Gastrocnemius medialis (tissue), 4 donors: ENCODE measurements around the gene TMOD4.

Experiments
- POLR2A ChIP-seq, 2 donors: fragments of 450-650 bp; IDR thresholded peaks; one replicate each; pipeline ENCODE4 v1.6.1; 2017; ENCODE audit warnings: antibody characterized with exemption in 2 of 2, mild to moderate bottlenecking in 2 of 2, moderate library complexity in 2 of 2
- TF ChIP-seq, protein P1 (sequence below), 5 experiments: fragments of 450-650 bp in 3 of 5; fragments of 200-600 bp in 2 of 5; sonication (generic) in 2 of 5; IDR thresholded peaks in 4 of 5; conservative IDR thresholded peaks in 1 of 5; 1 replicate in 4 of 5; 2 replicates in 1 of 5; pipeline ENCODE4 v1.5.1; 2016 to 2019; ENCODE audit warnings: antibody characterized with exemption in 5 of 5, mild to moderate bottlenecking in 3 of 5, moderate library complexity in 3 of 5

- TF ChIP-seq, protein P1, sequence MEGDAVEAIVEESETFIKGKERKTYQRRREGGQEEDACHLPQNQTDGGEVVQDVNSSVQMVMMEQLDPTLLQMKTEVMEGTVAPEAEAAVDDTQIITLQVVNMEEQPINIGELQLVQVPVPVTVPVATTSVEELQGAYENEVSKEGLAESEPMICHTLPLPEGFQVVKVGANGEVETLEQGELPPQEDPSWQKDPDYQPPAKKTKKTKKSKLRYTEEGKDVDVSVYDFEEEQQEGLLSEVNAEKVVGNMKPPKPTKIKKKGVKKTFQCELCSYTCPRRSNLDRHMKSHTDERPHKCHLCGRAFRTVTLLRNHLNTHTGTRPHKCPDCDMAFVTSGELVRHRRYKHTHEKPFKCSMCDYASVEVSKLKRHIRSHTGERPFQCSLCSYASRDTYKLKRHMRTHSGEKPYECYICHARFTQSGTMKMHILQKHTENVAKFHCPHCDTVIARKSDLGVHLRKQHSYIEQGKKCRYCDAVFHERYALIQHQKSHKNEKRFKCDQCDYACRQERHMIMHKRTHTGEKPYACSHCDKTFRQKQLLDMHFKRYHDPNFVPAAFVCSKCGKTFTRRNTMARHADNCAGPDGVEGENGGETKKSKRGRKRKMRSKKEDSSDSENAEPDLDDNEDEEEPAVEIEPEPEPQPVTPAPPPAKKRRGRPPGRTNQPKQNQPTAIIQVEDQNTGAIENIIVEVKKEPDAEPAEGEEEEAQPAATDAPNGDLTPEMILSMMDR (IDR thresholded peaks at IDR 0.05 in 4 of 5, conservative IDR thresholded peaks at IDR 0.05 in 1 of 5), result no peak
- no peak for TF ChIP-seq POLR2A (IDR thresholded peaks at IDR 0.05)
These were observed 10.5 kb downstream of the TMOD4 start for GRCh38 chr1:151165281-151165737.
